H1 (cell line): ENCODE results near the gene APOL5. TPM values are rescaled to one million over a fixed set of nuclear protein-coding genes. Genes with fewer than 3 reads are reported as not detected.

Experiments
- CTCF ChIA-PET: fragments of 300-600 bp; sonication (Branson Sonifier 250); formaldehyde crosslinking; loops from one replicate; lab custom pipeline; 2021; ENCODE audit not compliant: partially characterized antibody; lab: Charles Lee
- POLR2A ChIA-PET: fragments of 300-600 bp; sonication (Branson Sonifier 250); formaldehyde crosslinking; loops from one replicate; lab custom pipeline; 2021; ENCODE audit warnings: inconsistent platforms; ENCODE audit not compliant: partially characterized antibody; lab: Charles Lee
- DNase-seq, 2 experiments: peaks; one replicate each; pipeline versions ENCODE4 v3.0.0 to v3.0.0-alpha.2; 2010 to 2022; ENCODE audit warnings: low spot score in 2 of 2, low read depth in 1 of 2, mixed read lengths in 1 of 2
- FAIRE-seq: peaks from 2 replicates; lab custom pipeline; 2011; peaks lifted over from hg19 to GRCh38; lab: Jason Lieb, UNC
- H2AFZ ChIP-seq: 2 replicates; pipeline ENCODE4 v1.8.1; 2012; ENCODE audit warnings: low read length, inconsistent platforms
- H2AK5ac ChIP-seq: 2 replicates; pipeline ENCODE4 v1.6.1; 2013; ENCODE audit warnings: low read depth, low read length
- H2BK120ac ChIP-seq: replicated peaks from 2 replicates; pipeline ENCODE3; 2013; ENCODE audit warnings: low read depth, low read length, inconsistent platforms
- H2BK12ac ChIP-seq: 2 replicates; pipeline ENCODE4 v1.6.1; 2013; ENCODE audit warnings: low read depth, low read length
- H2BK15ac ChIP-seq: 2 replicates; pipeline ENCODE4 v1.6.1; 2013; ENCODE audit warnings: low read length
- H2BK20ac ChIP-seq: 2 replicates; pipeline ENCODE4 v1.6.1; 2013; ENCODE audit warnings: low read length
- H2BK5ac ChIP-seq: 2 replicates; pipeline ENCODE4 v1.6.1; 2013; ENCODE audit warnings: low read depth, low read length
- H3K14ac ChIP-seq: 2 replicates; pipeline ENCODE4 v1.6.1; 2013; ENCODE audit warnings: inconsistent platforms; ENCODE audit not compliant: insufficient read length
- H3K18ac ChIP-seq: 2 replicates; pipeline ENCODE4 v1.6.1; 2013; ENCODE audit warnings: low read length; ENCODE audit errors: extremely low read depth
- H3K23ac ChIP-seq: 2 replicates; pipeline ENCODE4 v1.6.1; 2013; ENCODE audit warnings: inconsistent platforms; ENCODE audit not compliant: insufficient read length
- H3K23me2 ChIP-seq: 2 replicates; pipeline ENCODE4 v1.6.1; 2013; ENCODE audit warnings: low read depth, low read length
- H3K27ac ChIP-seq: 2 replicates; pipeline ENCODE4 v1.6.1; 2011; ENCODE audit warnings: low read depth, low read length, inconsistent platforms
- H3K27me3 ChIP-seq, 4 experiments: replicated peaks in 1 of 4; 1 replicate in 1 of 4; 2 replicates in 3 of 4; pipeline versions ENCODE4 v1.6.1 to v1.8.1; 2011 to 2013; ENCODE audit warnings: low read length in 3 of 4, mild to moderate bottlenecking in 3 of 4, inconsistent platforms in 2 of 4, mixed read lengths in 2 of 4, moderate library complexity in 1 of 4; ENCODE audit not compliant: control insufficient read depth in 3 of 4, insufficient read depth in 3 of 4; ENCODE audit errors: extremely low read depth in 1 of 4
- H3K36me3 ChIP-seq, 4 experiments: 2 replicates each; pipeline versions ENCODE4 v1.6.1 to v1.8.1; 2011 to 2013; ENCODE audit warnings: mild to moderate bottlenecking in 4 of 4, low read length in 3 of 4, moderate library complexity in 2 of 4, control low read depth in 1 of 4, inconsistent platforms in 1 of 4; ENCODE audit not compliant: insufficient read depth in 4 of 4, control insufficient read depth in 2 of 4
- H3K4ac ChIP-seq: replicated peaks from 2 replicates; pipeline ENCODE3; 2013; ENCODE audit warnings: low read length, low read depth, mixed read lengths, inconsistent platforms; ENCODE audit not compliant: insufficient read length
- H3K4me1 ChIP-seq, 4 experiments: replicated peaks in 1 of 4; 1 replicate in 1 of 4; 2 replicates in 3 of 4; pipeline versions ENCODE4 v1.6.1 to v1.8.1; 2011 to 2013; ENCODE audit warnings: low read length in 3 of 4, inconsistent platforms in 2 of 4, mixed read lengths in 1 of 4; ENCODE audit not compliant: insufficient read depth in 4 of 4, control insufficient read depth in 3 of 4
- H3K4me2 ChIP-seq, 2 experiments: 2 replicates each; pipeline versions ENCODE4 v1.6.1 to v1.8.1; 2011 to 2013; ENCODE audit warnings: low read depth in 2 of 2, low read length in 2 of 2, control low read depth in 1 of 2, inconsistent platforms in 1 of 2, mild to moderate bottlenecking in 1 of 2; ENCODE audit not compliant: insufficient read depth in 1 of 2
- H3K4me3 ChIP-seq, 4 experiments: fragments of 200-600, 300-600 bp in 1 of 4; sonication (generic), shearing (Covaris generic), sonication (Bioruptor Twin) in 1 of 4; 2 replicates each; pipeline versions ENCODE4 v1.5.1 to v1.8.1; 2011 to 2016; ENCODE audit warnings: low read length in 4 of 4, low read depth in 3 of 4, control low read depth in 2 of 4, inconsistent platforms in 2 of 4, mild to moderate bottlenecking in 2 of 4, mixed read lengths in 1 of 4, moderate library complexity in 1 of 4; ENCODE audit not compliant: insufficient read depth in 2 of 4; ENCODE audit errors: extremely low read depth in 1 of 4
- H3K56ac ChIP-seq: replicated peaks from 2 replicates; pipeline ENCODE3; 2013; ENCODE audit warnings: low read depth, mild to moderate bottlenecking, mixed read lengths, low read length, inconsistent platforms; ENCODE audit not compliant: insufficient read length
- H3K79me1 ChIP-seq: 2 replicates; pipeline ENCODE4 v1.6.1; 2013; ENCODE audit warnings: low read depth, low read length, control low read depth
- H3K79me2 ChIP-seq, 2 experiments: 2 replicates each; pipeline versions ENCODE4 v1.6.1 to v1.8.1; 2012 to 2013; ENCODE audit warnings: low read length in 2 of 2, mild to moderate bottlenecking in 2 of 2, inconsistent platforms in 1 of 2; ENCODE audit not compliant: insufficient read depth in 2 of 2, control insufficient read depth in 1 of 2
- H3K9ac ChIP-seq, 4 experiments: replicated peaks in 1 of 4; 1 replicate in 1 of 4; 2 replicates in 3 of 4; pipeline versions ENCODE4 v1.6.1 to v1.8.1; 2011 to 2013; ENCODE audit warnings: low read depth in 3 of 4, low read length in 3 of 4, control low read depth in 2 of 4, mild to moderate bottlenecking in 2 of 4, moderate library complexity in 2 of 4, inconsistent platforms in 1 of 4; ENCODE audit errors: extremely low read depth in 1 of 4
- H3K9me3 ChIP-seq, 2 experiments: 2 replicates each; pipeline versions ENCODE4 v1.6.1 to v1.8.1; 2012 to 2013; ENCODE audit warnings: mild to moderate bottlenecking in 2 of 2, moderate library complexity in 2 of 2, control low read depth in 1 of 2, inconsistent platforms in 1 of 2, low read depth in 1 of 2, low read length in 1 of 2, mixed read lengths in 1 of 2; ENCODE audit not compliant: insufficient read depth in 2 of 2
- H4K20me1 ChIP-seq, 2 experiments: replicated peaks in 1 of 2; 2 replicates each; pipeline versions ENCODE3 to v1.8.1; 2011 to 2013; ENCODE audit warnings: inconsistent platforms in 2 of 2, low read length in 2 of 2, mild to moderate bottlenecking in 1 of 2; ENCODE audit not compliant: insufficient read depth in 2 of 2, control insufficient read depth in 1 of 2
- H4K5ac ChIP-seq: 2 replicates; pipeline ENCODE4 v1.6.1; 2013; ENCODE audit warnings: low read length, low read depth, mixed read lengths, inconsistent platforms; ENCODE audit not compliant: insufficient read length
- H4K8ac ChIP-seq: 2 replicates; pipeline ENCODE4 v1.8.0; 2013; ENCODE audit warnings: mild to moderate bottlenecking, moderate library complexity, low read length, inconsistent platforms; ENCODE audit not compliant: insufficient read depth; ENCODE audit errors: extremely low read depth
- H4K91ac ChIP-seq: replicated peaks from 2 replicates; pipeline ENCODE3; 2013; ENCODE audit warnings: low read length, mixed read lengths, inconsistent platforms; ENCODE audit not compliant: insufficient read length
- CBX5 ChIP-seq: fragments of 300-800, 300-1000 bp; sonication (generic); IDR thresholded peaks from 2 replicates; pipeline ENCODE4 v1.7.1; 2016; ENCODE audit warnings: antibody characterized with exemption, low read length, low read depth
- CHD2 ChIP-seq: IDR thresholded peaks from 2 replicates; pipeline ENCODE4 v1.6.1; 2012; ENCODE audit warnings: low read length, improper control_type of control experiment
- JUN ChIP-seq: IDR thresholded peaks from 2 replicates; pipeline ENCODE4 v1.6.1; 2011; ENCODE audit warnings: low read depth, mild to moderate bottlenecking, improper control_type of control experiment, low read length
- POU5F1 ChIP-seq: IDR thresholded peaks from 2 replicates; pipeline ENCODE4 v1.6.1; 2011; ENCODE audit warnings: low read depth, mild to moderate bottlenecking, low read length, moderate library complexity
- SP2 ChIP-seq: IDR thresholded peaks from 2 replicates; pipeline ENCODE4 v1.6.1; 2012; ENCODE audit warnings: mild to moderate bottlenecking, low read length, inconsistent platforms
- TAF1 ChIP-seq: IDR thresholded peaks from 2 replicates; pipeline ENCODE4 v1.6.1; 2011; ENCODE audit warnings: mild to moderate bottlenecking, low read depth, low read length
- WGBS, 2 experiments: shearing (Covaris generic) in 1 of 2; methylation state at CpG; one replicate each; pipeline versions ENCODE4 v1.1.6 to v1.1.7; 2013 to 2015; ENCODE audit warnings: low lambda C conversion rate in 2 of 2, mixed read lengths in 2 of 2, inconsistent platforms in 1 of 2, low coverage in 1 of 2, missing lambda C conversion rate in 1 of 2; ENCODE audit not compliant: insufficient replicate concordance in 2 of 2, insufficient coverage in 1 of 2, insufficient read length in 1 of 2; ENCODE audit errors: extremely low coverage in 1 of 2, missing lambda C conversion rate in 1 of 2; 5-methylcytosine and 5-hydroxymethylcytosine counted together
- polyA plus RNA-seq, 7 experiments: library from polyadenylated mRNA; depleted of rRNA in 3 of 7; stranded (reverse) in 5 of 7; unstranded in 2 of 7; fragments of >200 nt in 5 of 7; fragments of 200-250 nt in 2 of 7; gene quantifications; 1 replicate in 5 of 7; 2 replicates in 1 of 7; 4 replicates in 1 of 7; pipeline versions ENCODE4 v1.2.1 to v1.2.3, GENCODE V29; 2011 to 2013; ENCODE audit warnings: missing spikeins in 2 of 7, mixed read lengths in 2 of 7
- total RNA-seq: library from RNA; stranded (reverse); fragmentation: NEBNext Ultra II Directional; extraction: Animal tissue kit (Norgen Biotek cat#: 25700); gene quantifications from 2 replicates; pipeline ENCODE4 v1.2.1, GENCODE V29; 2021

APOL5 gene
- total and polyA plus RNA-seq, 2 of the 8 experiments (the other 6 are each of a cell fraction or from before 2014, with no cell fraction given), result not detected

- Histone ChIP-seq H2BK15ac (no peak overlapping the region), H3K4me1 (peaks cover 2 to 11% (median 9%) of the 10 kb centered on the region in 4 experiments; a peak in 4 of 7 replicates), H4K8ac (no peak overlapping the region), H2BK20ac (no peak overlapping the region), H3K56ac (no peak overlapping the region), H3K9ac (no peak overlapping the region), H3K9me3 (no peaks in the 10 kb centered on the region), H2BK5ac (no peak overlapping the region), H2BK12ac (no peak overlapping the region), H3K18ac (no peak overlapping the region), H3K27me3 (peaks cover 0 to 1% (median 0%) of the 10 kb centered on the region in 4 experiments; a peak in 1 of 7 replicates), H3K23ac (no peak overlapping the region), H3K79me2 (no peaks in the 10 kb centered on the region), H2AK5ac (no peak overlapping the region), H4K20me1 (no peaks in the 10 kb centered on the region), H4K91ac (no peak overlapping the region), H3K4me2 (no peak overlapping the region), H3K23me2 (no peaks in the 10 kb centered on the region), H3K4ac (no peak overlapping the region), H3K27ac (no peak overlapping the region), H3K36me3 (peaks cover 4 to 25% (median 6%) of the 10 kb centered on the region in 4 experiments; a peak in 6 of 8 replicates), H2AFZ (no peak overlapping the region), H3K79me1 (no peaks in the 10 kb centered on the region), H2BK120ac (no peak overlapping the region), H3K4me3 (no peak overlapping the region), H4K5ac (no peak overlapping the region), H3K14ac (no peak overlapping the region)
- no peak for DNase-seq
- POLR2A ChIA-PET, result interaction anchor here (0.6 kb wide), 1 partner anchor 356 kb away, joined by 3 read pairs; no protein-coding TSS in a partner anchor
- TF ChIP-seq CHD2 (no peak), TAF1 (no peak), JUN (no peak), CBX5 (no peak), SP2 (no peak), POU5F1 (no peak)
- FAIRE-seq, result no peak
- WGBS, 2 experiments, result 92% methylated on average over 1 of the region's 1 CpG; no CpG with 5 or more reads in 1 of the 2 experiments
- CTCF ChIA-PET, result interaction anchor here (1.1 to 1.8 kb wide), 3 partner anchors 33 to 90 kb away, joined by 3 to 4 read pairs (median 4); no protein-coding TSS in a partner anchor
Observed at GRCh38 chr22:35756722-35757121, 39.0 kb downstream of the APOL5 start.
